ENCODE data around the gene RLN2. TPM values are rescaled to one million over a fixed set of nuclear protein-coding genes. Genes with fewer than 3 reads are reported as not detected.

The RLN2 gene, protein sequence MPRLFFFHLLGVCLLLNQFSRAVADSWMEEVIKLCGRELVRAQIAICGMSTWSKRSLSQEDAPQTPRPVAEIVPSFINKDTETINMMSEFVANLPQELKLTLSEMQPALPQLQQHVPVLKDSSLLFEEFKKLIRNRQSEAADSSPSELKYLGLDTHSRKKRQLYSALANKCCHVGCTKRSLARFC
- 0.25 and 0.33 TPM in 2 replicates for total RNA-seq

DNA sequence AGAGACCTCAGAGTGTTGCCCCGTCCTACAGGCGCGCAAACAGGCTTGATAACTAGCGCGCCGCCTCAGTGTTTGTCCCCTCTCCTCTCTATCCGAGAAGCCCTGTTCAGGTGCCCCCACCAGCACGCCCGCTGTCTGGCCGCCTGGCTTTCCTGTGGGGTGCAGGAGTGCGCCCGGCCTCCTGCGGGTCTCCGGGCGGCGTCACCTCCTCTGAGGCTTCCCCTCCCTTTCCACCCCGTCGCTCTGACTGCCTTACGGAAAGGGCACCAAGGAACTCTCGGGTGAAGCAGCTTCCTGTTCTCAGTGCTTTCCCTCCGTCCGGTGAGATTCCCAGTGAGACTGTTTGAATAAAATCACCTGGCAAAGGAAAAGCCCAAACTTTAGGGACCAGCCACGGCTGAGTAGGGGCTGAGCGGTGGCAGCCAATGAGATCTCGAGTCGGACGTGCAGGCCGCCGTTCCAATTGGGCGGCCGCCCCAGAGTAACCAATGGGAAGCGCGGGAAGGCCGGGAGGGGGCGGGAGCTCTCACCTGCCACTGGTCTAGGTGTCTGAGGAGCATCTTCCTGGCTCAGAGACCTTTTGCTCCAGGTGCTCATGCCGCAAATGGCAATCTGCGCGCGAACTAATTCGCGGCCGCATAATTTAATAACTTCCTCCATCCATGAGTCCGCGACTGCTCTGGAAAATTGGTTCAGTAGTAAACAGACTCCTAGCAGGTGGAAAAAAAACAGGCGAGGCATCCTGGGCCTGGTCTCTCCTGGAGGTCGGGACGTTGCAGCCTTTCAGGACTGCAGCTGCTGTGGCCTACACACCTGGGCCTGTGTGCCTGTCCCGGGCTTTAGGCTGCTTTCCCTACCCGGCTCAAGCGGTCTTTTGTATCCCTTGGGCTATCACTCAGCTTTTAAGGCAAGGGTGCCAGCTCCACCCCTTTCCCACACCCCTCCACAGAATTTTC lies at the start of gene RLN2:
RLN2 (minus strand) TSS at position 877 of the 956 bp plus-strand sequence; CDS start at position 741, 136 bp downstream.

GRCh38 chr9:5338992-5339981 lies 34.8 kb upstream of the RLN2 start, which contains the start of gene RLN1:
Gene RLN1, minus strand, starts transcription at chr9:5339876. Its CDS starts 130 bp downstream, at chr9:5339746.

Other genes starting within 250 kb of the RLN2 start
- gene INSL6, start 119.1 kb downstream of the RLN2 start, total RNA-seq: not detected in 2 replicates
- gene INSL4, start 73.3 kb downstream of the RLN2 start, total RNA-seq: not detected in 2 replicates
- gene RLN1, start 35.2 kb upstream of the RLN2 start, total RNA-seq: 0.22 TPM in 1 of 2 replicates, not detected in the other
- gene PLGRKT, start 133.2 kb upstream of the RLN2 start, total RNA-seq: 23.6 and 34.0 TPM in 2 replicates
- 10.5 and 17.7 TPM in 2 replicates for gene CD274, start 145.8 kb upstream of the RLN2 start, total RNA-seq
- 10.1 and 13.6 TPM in 2 replicates for gene PDCD1LG2, start 205.8 kb upstream of the RLN2 start, total RNA-seq

Data from uterine smooth muscle cell (primary cell).